ENCODE measurements around the gene FAM32A.
A peak's percentile ranks its signal among the peaks of the same experiment; 100 is the strongest.

FAM32A gene

GRCh38 chr19:16185123-16185767 is at the start of gene FAM32A:
FAM32A (plus strand) TSS chr19:16185410; CDS start chr19:16185443, 33 bp downstream.
- peak; percentile 99 for DNase-seq

GRCh38 chr19:16135430-16136127 is 49.6 kb upstream of the FAM32A start:
- no peak for DNase-seq

GRCh38 chr19:16136185-16136999 is 48.8 kb upstream of the FAM32A start:
- no peak for DNase-seq

- DNase-seq: no peak
Measured at GRCh38 chr19:16139752-16140151, 45.5 kb upstream of the FAM32A start.

GRCh38 chr19:16141043-16141442 is 44.2 kb upstream of the FAM32A start:
- DNase-seq: no peak

- DNase-seq: peak; percentile 73
Measured at GRCh38 chr19:16142032-16142580, 43.1 kb upstream of the FAM32A start.

- peak; percentile 52 for DNase-seq
Measured at GRCh38 chr19:16143399-16144215, 41.6 kb upstream of the FAM32A start, which contains the start of gene HSH2D. HSH2D (plus strand) TSS chr19:16143685; CDS start chr19:16148751, 5,066 bp downstream.

- DNase-seq: no peak
Measured at GRCh38 chr19:16144216-16144581, 41.0 kb upstream of the FAM32A start.

- no peak for DNase-seq
Measured at GRCh38 chr19:16146112-16146511, 39.1 kb upstream of the FAM32A start.

GRCh38 chr19:16148443-16149229 is 36.6 kb upstream of the FAM32A start:
- DNase-seq: no peak

GRCh38 chr19:16153582-16154336 is 31.5 kb upstream of the FAM32A start:
- no peak for DNase-seq

GRCh38 chr19:16154557-16154956 is 30.7 kb upstream of the FAM32A start:
- no peak for DNase-seq

GRCh38 chr19:16155128-16155527 is 30.1 kb upstream of the FAM32A start:
- no peak for DNase-seq

- DNase-seq: no peak
Measured at GRCh38 chr19:16156904-16157303, 28.3 kb upstream of the FAM32A start.

- DNase-seq: no peak
Measured at GRCh38 chr19:16157601-16158000, 27.6 kb upstream of the FAM32A start.

- DNase-seq: no peak
Measured at GRCh38 chr19:16159655-16160054, 25.6 kb upstream of the FAM32A start.

GRCh38 chr19:16160445-16160942 is 24.7 kb upstream of the FAM32A start:
- no peak for DNase-seq

- peak; percentile 72 for DNase-seq
Measured at GRCh38 chr19:16160943-16161560, 24.2 kb upstream of the FAM32A start.

- DNase-seq: no peak
Measured at GRCh38 chr19:16161840-16162239, 23.4 kb upstream of the FAM32A start.

- no peak for DNase-seq
Measured at GRCh38 chr19:16164222-16164890, 20.9 kb upstream of the FAM32A start.

All from suppressor macrophage treated with lipopolysaccharide for 4 hours (primary cell).